ENCODE measurements around the gene RNF169. TPM values are rescaled to one million over a fixed set of nuclear protein-coding genes. Genes with fewer than 3 reads are reported as not detected.

The RNF169 gene
- total and polyA plus RNA-seq, 2 donors (not counting 1 experiment from before 2014, with no cell fraction given): 6.7 to 28.4 TPM

- no peak for TF ChIP-seq EZH2 (IDR thresholded peaks at IDR 0.05; ENCODE audit: borderline replicate concordance, insufficient read depth, low read depth, low read length, poor library complexity, severe bottlenecking)
- TF ChIP-seq, protein P1, sequence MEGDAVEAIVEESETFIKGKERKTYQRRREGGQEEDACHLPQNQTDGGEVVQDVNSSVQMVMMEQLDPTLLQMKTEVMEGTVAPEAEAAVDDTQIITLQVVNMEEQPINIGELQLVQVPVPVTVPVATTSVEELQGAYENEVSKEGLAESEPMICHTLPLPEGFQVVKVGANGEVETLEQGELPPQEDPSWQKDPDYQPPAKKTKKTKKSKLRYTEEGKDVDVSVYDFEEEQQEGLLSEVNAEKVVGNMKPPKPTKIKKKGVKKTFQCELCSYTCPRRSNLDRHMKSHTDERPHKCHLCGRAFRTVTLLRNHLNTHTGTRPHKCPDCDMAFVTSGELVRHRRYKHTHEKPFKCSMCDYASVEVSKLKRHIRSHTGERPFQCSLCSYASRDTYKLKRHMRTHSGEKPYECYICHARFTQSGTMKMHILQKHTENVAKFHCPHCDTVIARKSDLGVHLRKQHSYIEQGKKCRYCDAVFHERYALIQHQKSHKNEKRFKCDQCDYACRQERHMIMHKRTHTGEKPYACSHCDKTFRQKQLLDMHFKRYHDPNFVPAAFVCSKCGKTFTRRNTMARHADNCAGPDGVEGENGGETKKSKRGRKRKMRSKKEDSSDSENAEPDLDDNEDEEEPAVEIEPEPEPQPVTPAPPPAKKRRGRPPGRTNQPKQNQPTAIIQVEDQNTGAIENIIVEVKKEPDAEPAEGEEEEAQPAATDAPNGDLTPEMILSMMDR (IDR thresholded peaks at IDR 0.05): no peak
- H3K4me1 Mint-ChIP-seq: no peaks in the 10 kb centered on the region
- no peaks in the 10 kb centered on the region for H3K9me3 ChIP-seq (ENCODE audit: control extremely low read depth in 1 of 3, control insufficient read depth in 2 of 3, insufficient read depth in 1 of 3, low read length in 2 of 3)
- H4K20me1 ChIP-seq (ENCODE audit: control insufficient read depth, insufficient read depth, low read length, poor library complexity, severe bottlenecking): no peaks in the 10 kb centered on the region
- H3K9me3 Mint-ChIP-seq (ENCODE audit: insufficient read depth): no peaks in the 10 kb centered on the region
- ChIA-PET POLR2A (interaction anchor here (0.6 kb wide), 1 partner anchor 9 kb away, joined by 3 read pairs; no protein-coding TSS in a partner anchor), CTCF (interaction anchor here (1.1 kb wide), 1 partner anchor 19 kb away, joined by 6 read pairs; no protein-coding TSS in a partner anchor)
- H3K4me2 ChIP-seq (replicated peaks; ENCODE audit: low read depth, low read length, poor library complexity, severe bottlenecking): no peak overlapping the region
- H3K9ac ChIP-seq (ENCODE audit: low read length): no peak overlapping the region
- no peaks in the 10 kb centered on the region for H3K4me1 ChIP-seq (ENCODE audit: control insufficient read depth in 2 of 2, insufficient read depth in 2 of 2, low read length in 2 of 2)
- no peaks in the 10 kb centered on the region for H3K36me3 ChIP-seq (replicated peaks in 1 of 2; ENCODE audit: control extremely low read depth in 1 of 2, control insufficient read depth in 1 of 2, extremely low read depth in 1 of 2, insufficient read depth in 2 of 2, low read length in 1 of 2)
- 95% methylated on average over 15 of the region's 17 CpGs for WGBS (ENCODE audit: insufficient coverage)
- H3K27me3 Mint-ChIP-seq: peaks cover 18% of the 10 kb centered on the region
- H3K4me3 Mint-ChIP-seq: no peak overlapping the region
- H3K27me3 ChIP-seq (replicated peaks in 1 of 4; ENCODE audit: control extremely low read depth in 1 of 4, control insufficient read depth in 3 of 4, insufficient read depth in 4 of 4, low read length in 3 of 4): peaks cover 0 to 5% (median 0%) of the 10 kb centered on the region in 4 experiments
- no peak overlapping the region for H3K27ac Mint-ChIP-seq
- H3K4me3 ChIP-seq (ENCODE audit: control extremely low read depth in 1 of 5, extremely low read depth in 1 of 5, insufficient read depth in 1 of 5, low read depth in 2 of 5, low read length in 4 of 5): no peak overlapping the region
- no peak overlapping the region for H2AFZ ChIP-seq (ENCODE audit: insufficient read depth, low read depth, low read length, poor library complexity, severe bottlenecking)
- DNase-seq (no peak), ATAC-seq (ENCODE audit: low read depth) (no peak)
- no peak overlapping the region for H3K27ac ChIP-seq (ENCODE audit: low read length in 2 of 2)
- H3K79me2 ChIP-seq (ENCODE audit: control insufficient read depth, insufficient read depth, low read length): no peaks in the 10 kb centered on the region
- intact Hi-C loops (cut with micrococcal nuclease): no loop called here
These were observed 27.8 kb upstream of the RNF169 start for GRCh38 chr11:74720596-74721478.

GRCh38 chr11:74721479-74721835 is 27.2 kb upstream of the RNF169 start:
- intact Hi-C loops (cut with micrococcal nuclease): no loop called here
- TF ChIP-seq, protein P1 (IDR thresholded peaks at IDR 0.05): no peak
- TF ChIP-seq EZH2 (IDR thresholded peaks at IDR 0.05; ENCODE audit: borderline replicate concordance, insufficient read depth, low read depth, low read length, poor library complexity, severe bottlenecking): no peak

More at GRCh38 chr11:74721479-74721835, 27.2 kb upstream of the RNF169 start:
- Histone ChIP-seq H3K9ac (ENCODE audit: low read length) (no peak overlapping the region), H3K27me3 (replicated peaks in 1 of 4; ENCODE audit: control extremely low read depth in 1 of 4, control insufficient read depth in 3 of 4, insufficient read depth in 4 of 4, low read length in 3 of 4) (peaks cover 0 to 11% (median 0%) of the 10 kb centered on the region in 4 experiments), H2AFZ (ENCODE audit: insufficient read depth, low read depth, low read length, poor library complexity, severe bottlenecking) (no peak overlapping the region), H3K27ac (ENCODE audit: low read length in 2 of 2) (no peak overlapping the region), H3K79me2 (ENCODE audit: control insufficient read depth, insufficient read depth, low read length) (no peaks in the 10 kb centered on the region), H3K36me3 (replicated peaks in 1 of 2; ENCODE audit: control extremely low read depth in 1 of 2, control insufficient read depth in 1 of 2, extremely low read depth in 1 of 2, insufficient read depth in 2 of 2, low read length in 1 of 2) (no peaks in the 10 kb centered on the region), H3K4me2 (replicated peaks; ENCODE audit: low read depth, low read length, poor library complexity, severe bottlenecking) (no peak overlapping the region), H4K20me1 (ENCODE audit: control insufficient read depth, insufficient read depth, low read length, poor library complexity, severe bottlenecking) (no peaks in the 10 kb centered on the region), H3K4me3 (ENCODE audit: control extremely low read depth in 1 of 5, extremely low read depth in 1 of 5, insufficient read depth in 1 of 5, low read depth in 2 of 5, low read length in 4 of 5) (no peak overlapping the region), H3K9me3 (ENCODE audit: control extremely low read depth in 1 of 3, control insufficient read depth in 2 of 3, insufficient read depth in 1 of 3, low read length in 2 of 3) (no peaks in the 10 kb centered on the region), H3K4me1 (ENCODE audit: control insufficient read depth in 2 of 2, insufficient read depth in 2 of 2, low read length in 2 of 2) (no peaks in the 10 kb centered on the region)
- Mint-ChIP-seq H3K27ac (no peak overlapping the region), H3K27me3 (peaks cover 23% of the 10 kb centered on the region), H3K9me3 (ENCODE audit: insufficient read depth) (no peaks in the 10 kb centered on the region), H3K4me3 (no peak overlapping the region), H3K4me1 (no peaks in the 10 kb centered on the region)
- DNase-seq (no peak), ATAC-seq (ENCODE audit: low read depth) (no peak)
- ChIA-PET POLR2A (no interaction called here), CTCF (interaction anchor here (1.1 kb wide), 1 partner anchor 18 kb away, joined by 6 read pairs; no protein-coding TSS in a partner anchor)
- 97% methylated on average over 3 of the region's 3 CpGs for WGBS (ENCODE audit: insufficient coverage)
